AML-193 (cell line): ENCODE data around the gene GPANK1.
A peak's percentile ranks its signal among the peaks of the same experiment; 100 is the strongest.

Experiments
- DNase-seq, 2 experiments: peaks; one replicate each; lab custom pipeline; 2025; lab: John Stamatoyannopoulos, UW

Gene GPANK1

GRCh38 chr6:31639449-31639861, 25.3 kb downstream of the GPANK1 start:
- no peak for DNase-seq

- no peak for DNase-seq
These were observed 25.8 kb downstream of the GPANK1 start for GRCh38 chr6:31639043-31639442.

GRCh38 chr6:31636698-31637596, 27.9 kb downstream of the GPANK1 start:
- no peak for DNase-seq

GRCh38 chr6:31634969-31635575, 29.7 kb downstream of the GPANK1 start:
- DNase-seq, result no peak

- DNase-seq, result no peak
These were observed 30.7 kb downstream of the GPANK1 start for GRCh38 chr6:31634131-31634530.

GRCh38 chr6:31633447-31633846, 31.4 kb downstream of the GPANK1 start:
- no peak for DNase-seq

- DNase-seq, result no peak
These were observed 32.4 kb downstream of the GPANK1 start for GRCh38 chr6:31632279-31632946.

- no peak for DNase-seq
These were observed 33.0 kb downstream of the GPANK1 start for GRCh38 chr6:31631681-31632278.

GRCh38 chr6:31631209-31631608, 33.6 kb downstream of the GPANK1 start:
- DNase-seq, result no peak

- DNase-seq, result no peak
These were observed 34.4 kb downstream of the GPANK1 start for GRCh38 chr6:31630177-31630934.

GRCh38 chr6:31629014-31629413, 35.8 kb downstream of the GPANK1 start:
- DNase-seq, result no peak

GRCh38 chr6:31627690-31628287, 37.0 kb downstream of the GPANK1 start:
- no peak for DNase-seq

- DNase-seq, result no peak
These were observed 37.8 kb downstream of the GPANK1 start for GRCh38 chr6:31626952-31627351.

GRCh38 chr6:31624070-31624469, 40.7 kb downstream of the GPANK1 start:
- DNase-seq, result no peak

- peak; percentile 86 to 91 for DNase-seq
These were observed 42.1 kb downstream of the GPANK1 start for GRCh38 chr6:31622684-31623091.

- DNase-seq, result no peak
These were observed 42.8 kb downstream of the GPANK1 start for GRCh38 chr6:31621991-31622390.

GRCh38 chr6:31621320-31621939, 43.4 kb downstream of the GPANK1 start:
- no peak for DNase-seq

- peak; percentile 65 to 66 for DNase-seq
These were observed 44.0 kb downstream of the GPANK1 start, which contains the start of gene PRRC2A for GRCh38 chr6:31620586-31621319. Gene PRRC2A (plus strand): TSS chr6:31620715. CDS start chr6:31622790, 2,075 bp downstream.

GRCh38 chr6:31619805-31620585, 44.8 kb downstream of the GPANK1 start:
- peak; percentile 99 to 100 for DNase-seq
